Stimulated activated CD4-positive, alpha-beta T cell treated with anti-CD3 and anti-CD28 coated beads, Interleukin-4, amount 100 ng/mL, for 4 hours (primary cell): ENCODE measurements around the gene YAF2.
A peak's percentile ranks its signal among the peaks of the same experiment; 100 is the strongest.
"Not testable (repeated sequence)": the region's sequence is repeated elsewhere in the genome, so short reads cannot be mapped to it uniquely, and the experiment has no call there.

Experiments
- DNase-seq, 2 experiments: peaks; one replicate each; pipeline ENCODE4 v3.0.0-alpha.2; 2020

Gene YAF2

GRCh38 chr12:42192258-42192657 lies 45.8 kb downstream of the YAF2 start:
- no peak for DNase-seq

GRCh38 chr12:42190376-42190775 lies 47.7 kb downstream of the YAF2 start:
- DNase-seq = no peak

- not testable (repeated sequence) for DNase-seq
Observed at GRCh38 chr12:42188275-42188674, 49.8 kb downstream of the YAF2 start.

- no peak for DNase-seq
Observed at GRCh38 chr12:42187799-42188198, 50.2 kb downstream of the YAF2 start.

GRCh38 chr12:42186793-42187192 lies 51.3 kb downstream of the YAF2 start:
- DNase-seq = no peak

- DNase-seq = no peak
Observed at GRCh38 chr12:42182394-42182793, 55.7 kb downstream of the YAF2 start.

GRCh38 chr12:42180990-42181596 lies 57.0 kb downstream of the YAF2 start:
- DNase-seq = no peak

GRCh38 chr12:42178101-42178500 lies 59.9 kb downstream of the YAF2 start:
- DNase-seq = no peak

- DNase-seq = no peak
Observed at GRCh38 chr12:42174978-42175377, 63.1 kb downstream of the YAF2 start.

GRCh38 chr12:42173961-42174521 lies 64.0 kb downstream of the YAF2 start:
- DNase-seq = no peak

- no peak for DNase-seq
Observed at GRCh38 chr12:42172441-42173210, 65.4 kb downstream of the YAF2 start.

- DNase-seq = no peak
Observed at GRCh38 chr12:42167711-42168110, 70.3 kb downstream of the YAF2 start.

- DNase-seq = no peak
Observed at GRCh38 chr12:42166501-42166900, 71.5 kb downstream of the YAF2 start.

GRCh38 chr12:42163913-42164312 lies 74.1 kb downstream of the YAF2 start:
- DNase-seq = no peak

GRCh38 chr12:42162965-42163364 lies 75.1 kb downstream of the YAF2 start:
- DNase-seq = no peak

GRCh38 chr12:42162193-42162592 lies 75.9 kb downstream of the YAF2 start:
- DNase-seq = no peak

- DNase-seq = no peak
Observed at GRCh38 chr12:42161529-42161928, 76.5 kb downstream of the YAF2 start.

GRCh38 chr12:42156232-42156631 lies 81.8 kb downstream of the YAF2 start:
- no peak for DNase-seq

- DNase-seq = no peak
Observed at GRCh38 chr12:42145552-42146215, 92.4 kb downstream of the YAF2 start.

GRCh38 chr12:42145197-42145549 lies 92.9 kb downstream of the YAF2 start:
- no peak for DNase-seq

GRCh38 chr12:42144408-42145196 lies 93.4 kb downstream of the YAF2 start, which contains the start of gene GXYLT1:
Gene GXYLT1 (minus strand): TSS chr12:42144874. CDS start chr12:42144646, 228 bp downstream.
- DNase-seq = peak; percentile 67 to 81

- no peak for DNase-seq
Observed at GRCh38 chr12:42144158-42144407, 94.0 kb downstream of the YAF2 start.

- DNase-seq = no peak
Observed at GRCh38 chr12:42143452-42144157, 94.4 kb downstream of the YAF2 start.
